ENCODE results near the gene POU2F2. TPM values are rescaled to one million over a fixed set of nuclear protein-coding genes. Genes with fewer than 3 reads are reported as not detected.

POU2F2 gene
- total and polyA plus RNA-seq, 9 donors = 0.52 to 4.3 (median 1.2) TPM; not detected in 1

GRCh38 chr19:42062381-42062780, 69.9 kb downstream of the POU2F2 start:
- TF ChIP-seq POLR2A (IDR thresholded peaks at IDR 0.05) (no peak), CTCF (IDR thresholded peaks at IDR 0.05) (no peak), EP300 (IDR thresholded peaks at IDR 0.05) (no peak)
- no peak for DNase-seq
- Histone ChIP-seq H3K36me3 (no peaks in the 10 kb centered on the region), H3K27me3 (no peaks in the 10 kb centered on the region), H3K4me1 (ENCODE audit: insufficient read depth) (no peaks in the 10 kb centered on the region), H3K27ac (no peak overlapping the region), H3K4me3 (no peak overlapping the region), H3K9me3 (no peaks in the 10 kb centered on the region)
- WGBS, 3 donors = 93 to 96% (median 94%) methylated on average over 16 of the region's 16 CpGs
- intact Hi-C loops (cut with DNase I) = no loop called here

GRCh38 chr19:42060117-42060516, 72.1 kb downstream of the POU2F2 start:
- Histone ChIP-seq H3K27ac (no peak overlapping the region), H3K27me3 (no peaks in the 10 kb centered on the region), H3K36me3 (no peaks in the 10 kb centered on the region), H3K4me3 (no peak overlapping the region), H3K9me3 (no peaks in the 10 kb centered on the region), H3K4me1 (ENCODE audit: insufficient read depth) (no peaks in the 10 kb centered on the region)
- DNase-seq = no peak
- intact Hi-C loops (cut with DNase I) = no loop called here
- 91 to 92% (median 91%) methylated on average over 3 of the region's 3 CpGs for WGBS, 3 donors
- TF ChIP-seq EP300 (IDR thresholded peaks at IDR 0.05) = no peak
- no peak for TF ChIP-seq POLR2A (IDR thresholded peaks at IDR 0.05)
- no peak for TF ChIP-seq CTCF (IDR thresholded peaks at IDR 0.05)

- TF ChIP-seq EP300 (IDR thresholded peaks at IDR 0.05) (no peak), CTCF (IDR thresholded peaks at IDR 0.05) (no peak), POLR2A (IDR thresholded peaks at IDR 0.05) (no peak)
- intact Hi-C loops (cut with DNase I) = no loop called here
- Histone ChIP-seq H3K27ac (no peak overlapping the region), H3K4me3 (no peak overlapping the region), H3K9me3 (no peaks in the 10 kb centered on the region), H3K4me1 (ENCODE audit: insufficient read depth) (no peaks in the 10 kb centered on the region), H3K36me3 (no peaks in the 10 kb centered on the region), H3K27me3 (no peaks in the 10 kb centered on the region)
- no peak for DNase-seq
- 89 to 92% (median 91%) methylated on average over 13 of the region's 13 CpGs for WGBS, 3 donors
Observed at GRCh38 chr19:42059196-42059595, 73.0 kb downstream of the POU2F2 start.

- Histone ChIP-seq H3K4me1 (ENCODE audit: insufficient read depth) (no peaks in the 10 kb centered on the region), H3K27me3 (no peaks in the 10 kb centered on the region), H3K4me3 (no peak overlapping the region), H3K27ac (no peak overlapping the region), H3K36me3 (no peaks in the 10 kb centered on the region), H3K9me3 (no peaks in the 10 kb centered on the region)
- intact Hi-C loops (cut with DNase I) = no loop called here
- 67 to 72% (median 71%) methylated on average over 7 of the region's 7 CpGs for WGBS, 3 donors
- TF ChIP-seq EP300 (IDR thresholded peaks at IDR 0.05) (no peak), CTCF (IDR thresholded peaks at IDR 0.05) (no peak), POLR2A (IDR thresholded peaks at IDR 0.05) (no peak)
- no peak for DNase-seq
Observed at GRCh38 chr19:42057846-42058245, 74.4 kb downstream of the POU2F2 start.

GRCh38 chr19:42054205-42054604, 78.0 kb downstream of the POU2F2 start:
- Histone ChIP-seq H3K4me1 (ENCODE audit: insufficient read depth) (no peaks in the 10 kb centered on the region), H3K36me3 (no peaks in the 10 kb centered on the region), H3K9me3 (no peaks in the 10 kb centered on the region), H3K27ac (no peak overlapping the region), H3K4me3 (no peak overlapping the region), H3K27me3 (no peaks in the 10 kb centered on the region)
- intact Hi-C loops (cut with DNase I) = no loop called here
- no peak for DNase-seq
- WGBS, 3 donors = 63 to 71% (median 69%) methylated on average over 18 of the region's 18 CpGs
- TF ChIP-seq CTCF (IDR thresholded peaks at IDR 0.05) (no peak), EP300 (IDR thresholded peaks at IDR 0.05) (no peak)
